ENCODE data around the gene DPYD.

DPYD gene

GRCh38 chr1:97603776-97604175, 317.1 kb downstream of the DPYD start:
- DNase-seq, result no peak

- no peak for DNase-seq
These were observed 317.6 kb downstream of the DPYD start for GRCh38 chr1:97603218-97603617.

- DNase-seq, result no peak
These were observed 321.4 kb downstream of the DPYD start for GRCh38 chr1:97599447-97599846.

GRCh38 chr1:97593192-97593591, 327.6 kb downstream of the DPYD start:
- no peak for DNase-seq

GRCh38 chr1:97588772-97589171, 332.1 kb downstream of the DPYD start:
- no peak for DNase-seq

- peak; percentile 69 for DNase-seq
These were observed 339.2 kb downstream of the DPYD start for GRCh38 chr1:97581614-97582051.

- no peak for DNase-seq
These were observed 343.2 kb downstream of the DPYD start for GRCh38 chr1:97577613-97578012.

- DNase-seq, result no peak
These were observed 347.3 kb downstream of the DPYD start for GRCh38 chr1:97573553-97573952.

GRCh38 chr1:97572561-97572960, 348.3 kb downstream of the DPYD start:
- no peak for DNase-seq

GRCh38 chr1:97571760-97572159, 349.1 kb downstream of the DPYD start:
- DNase-seq, result no peak

GRCh38 chr1:97570691-97571090, 350.1 kb downstream of the DPYD start:
- no peak for DNase-seq

- no peak for DNase-seq
These were observed 353.7 kb downstream of the DPYD start for GRCh38 chr1:97567000-97567749.

- no peak for DNase-seq
These were observed 354.9 kb downstream of the DPYD start for GRCh38 chr1:97565886-97566285.

GRCh38 chr1:97563926-97564325, 356.9 kb downstream of the DPYD start:
- DNase-seq, result no peak

- no peak for DNase-seq
These were observed 358.8 kb downstream of the DPYD start for GRCh38 chr1:97562081-97562480.

- DNase-seq, result no peak
These were observed 360.1 kb downstream of the DPYD start for GRCh38 chr1:97560714-97561113.

GRCh38 chr1:97553971-97554370, 366.9 kb downstream of the DPYD start:
- no peak for DNase-seq

- DNase-seq, result no peak
These were observed 369.7 kb downstream of the DPYD start for GRCh38 chr1:97551113-97551512.

GRCh38 chr1:97545446-97545845, 375.4 kb downstream of the DPYD start:
- no peak for DNase-seq

- DNase-seq, result no peak
These were observed 380.4 kb downstream of the DPYD start for GRCh38 chr1:97540346-97540888.

- DNase-seq, result no peak
These were observed 382.7 kb downstream of the DPYD start for GRCh38 chr1:97538113-97538512.

GRCh38 chr1:97533358-97533757, 387.5 kb downstream of the DPYD start:
- DNase-seq, result no peak

- no peak for DNase-seq
These were observed 391.2 kb downstream of the DPYD start for GRCh38 chr1:97529600-97529999.

GRCh38 chr1:97524211-97524610, 396.6 kb downstream of the DPYD start:
- DNase-seq, result no peak

- no peak for DNase-seq
These were observed 404.2 kb downstream of the DPYD start for GRCh38 chr1:97516588-97516987.

Measured in HCEC 1CT (cell line).